ELF-1 (cell line): ENCODE data around the gene MYO1D.
"Not testable (repeated sequence)": the region's sequence is repeated elsewhere in the genome, so short reads cannot be mapped to it uniquely, and the experiment has no call there.

ENCODE experiments used
- DNase-seq: peaks from one replicate; pipeline ENCODE4 v3.0.0-alpha.2; 2016; ENCODE audit warnings: low read depth, low spot score

The MYO1D gene

GRCh38 chr17:32777436-32777835, 99.5 kb downstream of the MYO1D start:
- DNase-seq: no peak

- no peak for DNase-seq
Measured at GRCh38 chr17:32774695-32775084, 102.2 kb downstream of the MYO1D start.

DNA sequence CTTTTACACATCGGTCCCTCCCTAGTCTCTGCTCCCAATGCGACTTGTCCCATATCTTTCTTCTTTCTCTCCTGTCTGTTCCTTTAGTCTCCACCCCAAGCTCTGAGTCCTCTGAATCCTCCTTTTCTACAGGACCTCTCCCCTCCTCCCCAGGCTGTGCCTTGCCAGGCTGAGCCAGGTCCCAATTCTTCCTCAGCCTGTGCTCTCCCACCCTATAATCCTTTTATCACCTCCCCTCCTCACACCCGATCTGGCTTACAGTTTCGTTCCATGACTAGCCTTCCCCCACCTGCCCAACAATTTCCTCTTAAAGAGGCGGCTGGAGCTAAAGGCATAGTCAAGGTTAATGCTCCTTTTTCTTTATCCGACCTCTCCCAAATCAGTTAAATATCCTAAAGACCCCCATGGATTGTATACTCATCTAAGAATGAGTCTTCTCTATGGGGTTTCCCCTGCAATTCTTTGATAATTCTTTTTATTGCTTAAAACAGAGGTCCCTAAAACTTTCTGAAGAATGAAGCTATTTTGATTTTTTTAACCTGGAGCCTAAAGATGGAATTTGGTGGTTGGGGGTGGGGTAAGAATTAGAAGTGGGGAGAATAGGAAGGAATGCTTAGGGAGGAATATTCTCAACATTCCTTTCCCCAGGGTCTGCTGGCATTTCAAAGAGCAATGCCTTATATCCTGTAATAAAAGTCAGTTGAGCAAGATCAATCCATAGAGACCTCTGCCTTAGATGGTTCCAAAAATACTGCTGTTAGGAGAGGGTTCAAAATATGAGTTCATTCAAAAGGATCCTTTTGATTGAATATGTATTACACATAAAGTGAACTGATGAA, 102.8 kb downstream of the MYO1D start:
- peak; percentile 12 for DNase-seq

DNA sequence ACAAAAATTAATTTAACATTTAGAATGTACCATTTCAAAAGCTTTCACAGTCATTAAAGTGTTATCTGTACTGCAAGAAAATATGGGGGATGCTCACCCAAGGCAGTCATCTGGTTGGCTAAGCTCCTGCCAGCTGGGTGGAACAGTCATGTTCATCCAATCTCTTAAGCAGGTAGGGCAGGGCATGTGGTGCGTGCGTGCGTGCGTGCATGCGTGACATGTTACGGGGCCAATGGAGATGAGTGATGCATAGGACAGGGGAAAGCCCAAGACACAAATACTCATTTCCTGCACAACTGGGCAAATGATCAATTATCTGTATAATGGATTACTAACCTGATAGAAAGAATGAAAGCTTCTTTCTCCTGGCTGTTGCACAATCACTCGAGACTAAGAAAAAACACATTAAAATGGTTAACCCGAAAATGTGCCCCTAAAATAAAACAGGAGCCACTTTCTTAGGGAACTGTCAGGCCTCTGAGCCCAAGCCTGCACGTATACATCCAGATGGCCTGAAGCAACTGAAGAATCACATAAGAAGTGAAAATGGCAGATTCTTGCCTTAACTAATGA, 104.4 kb downstream of the MYO1D start:
- DNase-seq: no peak

DNA sequence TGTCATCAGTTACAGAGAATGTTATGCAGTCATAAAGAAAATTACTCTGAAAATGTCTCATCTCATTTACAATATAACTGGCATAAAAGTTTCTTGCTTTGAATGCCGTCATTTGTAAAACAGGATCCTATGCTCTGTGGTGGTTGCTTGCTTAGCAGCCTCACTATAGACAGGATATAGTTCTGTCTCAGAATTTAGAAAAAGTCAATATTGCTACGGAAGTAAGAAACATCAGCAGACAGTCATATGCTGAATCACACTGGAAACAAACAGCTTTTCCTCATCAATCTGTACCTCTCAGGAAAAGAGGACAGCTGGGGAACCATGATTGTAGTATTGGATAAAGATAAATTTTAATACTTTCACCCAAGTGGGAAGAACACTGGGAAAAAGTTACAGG, 105.5 kb downstream of the MYO1D start:
- no peak for DNase-seq

GRCh38 chr17:32769846-32770245, 107.1 kb downstream of the MYO1D start:
- no peak for DNase-seq

DNA sequence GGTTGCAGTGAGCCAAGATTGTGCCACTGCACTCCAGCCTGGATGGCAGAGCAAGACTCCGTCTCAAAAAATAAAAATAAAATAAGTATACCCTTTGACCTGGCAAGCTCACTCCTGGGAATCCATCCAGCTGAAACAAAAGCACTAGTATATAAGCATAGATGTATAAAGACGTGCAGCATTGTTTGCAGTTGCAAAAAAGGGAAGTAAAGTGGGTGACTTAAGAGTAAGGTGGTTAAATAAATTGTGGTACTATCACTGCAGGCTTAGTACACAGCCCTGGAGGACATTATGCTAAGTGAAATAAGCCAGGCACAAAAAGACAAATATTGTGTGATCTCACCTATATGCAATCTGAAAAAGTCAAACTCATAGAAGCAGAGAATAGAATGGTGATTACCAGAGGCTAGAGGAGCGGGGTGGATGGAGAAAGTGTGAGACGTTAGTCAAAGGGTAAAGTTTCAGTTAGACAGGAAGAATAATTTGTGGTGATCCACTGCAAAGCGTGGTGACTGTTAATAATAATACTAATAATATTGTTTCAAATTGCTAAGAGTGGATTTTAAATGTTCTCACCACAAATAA, 113.0 kb downstream of the MYO1D start:
- no peak for DNase-seq

GRCh38 chr17:32759476-32759875, 117.4 kb downstream of the MYO1D start:
- DNase-seq: no peak

- no peak for DNase-seq
Measured at GRCh38 chr17:32757963-32758362, 119.0 kb downstream of the MYO1D start.

GRCh38 chr17:32756696-32757095, 120.2 kb downstream of the MYO1D start:
- no peak for DNase-seq

- no peak for DNase-seq
Measured at GRCh38 chr17:32755045-32755805, 121.7 kb downstream of the MYO1D start.

DNA sequence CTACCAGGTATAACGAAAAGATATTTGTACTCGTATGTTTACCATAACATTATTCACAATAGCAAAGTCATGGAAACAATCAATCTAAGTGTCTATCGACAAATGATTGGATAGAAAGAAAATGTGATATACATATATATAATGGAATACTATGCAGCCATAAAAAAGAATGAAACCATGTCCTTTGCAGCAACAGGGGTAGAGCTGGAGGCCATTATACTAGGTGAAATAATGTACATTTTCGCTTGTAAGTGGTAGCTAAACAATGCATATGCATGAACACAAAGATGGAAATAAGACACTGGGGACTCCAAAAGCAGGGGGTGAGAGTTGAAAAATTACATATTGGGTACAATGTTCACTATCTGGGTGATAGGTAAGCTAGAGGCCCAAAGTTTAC, 124.0 kb downstream of the MYO1D start:
- no peak for DNase-seq

DNA sequence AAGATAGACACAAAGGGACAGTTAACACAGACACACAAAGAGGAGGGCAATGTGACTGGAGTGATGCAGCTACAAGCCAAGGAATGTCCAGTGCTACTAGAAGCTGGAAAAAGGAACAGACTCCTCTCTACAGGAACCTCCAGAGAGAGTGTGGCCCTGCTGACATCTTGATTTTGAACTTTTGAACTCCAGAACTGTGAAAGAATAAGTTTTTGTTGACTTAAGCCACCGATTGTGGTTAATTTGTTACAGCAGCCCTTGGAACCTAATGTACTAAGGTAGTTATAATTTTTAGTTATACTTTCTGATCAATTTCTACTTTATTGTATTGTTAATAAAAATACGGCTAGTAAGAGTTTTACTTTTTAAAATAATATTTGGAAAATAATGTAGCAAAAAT, 129.1 kb downstream of the MYO1D start:
- no peak for DNase-seq

- DNase-seq: no peak
Measured at GRCh38 chr17:32746698-32747097, 130.2 kb downstream of the MYO1D start.

GRCh38 chr17:32746280-32746679, 130.6 kb downstream of the MYO1D start:
- DNase-seq: no peak

DNA sequence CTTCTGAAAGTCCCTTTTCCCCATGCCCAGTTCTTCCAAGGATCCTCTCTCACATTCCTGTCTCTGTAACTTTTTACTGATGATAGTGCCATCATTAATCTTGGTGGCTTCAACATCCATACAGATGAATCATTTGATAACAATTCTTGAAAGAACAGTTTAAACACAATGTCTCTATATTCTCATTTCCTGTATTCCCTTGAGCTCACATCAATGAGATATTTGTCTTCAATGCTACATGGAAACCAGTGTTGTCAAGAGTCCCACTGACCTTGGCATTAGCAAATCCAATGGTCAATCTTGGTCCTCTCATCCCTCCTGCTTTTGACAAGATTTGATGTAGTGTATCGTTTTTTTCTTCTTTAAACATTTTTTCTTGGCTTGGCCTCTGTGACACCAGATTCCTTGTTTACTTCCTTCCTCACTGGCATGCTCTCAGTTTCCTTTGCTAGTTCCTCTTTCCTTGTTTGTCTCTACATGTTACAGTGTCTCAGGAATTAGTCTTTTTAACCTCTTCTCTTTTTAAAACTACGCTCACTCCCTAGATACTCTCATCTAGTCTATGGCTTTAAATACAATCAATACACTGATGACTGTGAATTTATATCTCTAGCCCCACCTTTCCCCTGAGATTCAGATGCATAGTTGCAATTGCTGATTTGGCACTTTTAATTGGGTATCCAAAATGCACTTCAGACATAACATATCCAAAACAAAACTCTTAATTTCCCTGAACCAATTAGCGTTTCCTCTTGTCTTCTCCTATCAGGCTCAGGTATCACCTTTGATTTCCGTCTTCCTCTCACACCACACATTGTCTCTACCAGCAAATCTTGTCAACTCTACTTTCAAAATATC, 134.0 kb downstream of the MYO1D start:
- DNase-seq: no peak

- DNase-seq: no peak
Measured at GRCh38 chr17:32741381-32741780, 135.5 kb downstream of the MYO1D start.

DNA sequence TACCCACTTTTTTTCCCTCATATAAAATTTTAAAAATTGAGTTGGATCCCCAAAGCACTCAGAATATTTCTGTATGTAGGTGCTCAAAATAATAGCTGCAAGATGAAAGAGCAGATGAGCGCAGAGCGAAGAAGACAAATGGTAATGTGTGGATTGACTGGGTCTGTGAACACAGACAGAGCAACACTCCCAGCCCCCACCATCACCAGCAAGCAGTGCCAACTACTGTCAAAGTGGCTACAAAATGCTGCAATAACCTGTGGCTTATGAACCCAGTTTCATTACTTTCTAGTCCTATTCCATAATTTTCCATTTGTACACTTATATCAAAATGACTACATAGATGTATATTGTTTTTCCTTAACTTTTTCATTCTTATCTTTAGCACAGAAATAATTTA, 137.2 kb downstream of the MYO1D start:
- no peak for DNase-seq

DNA sequence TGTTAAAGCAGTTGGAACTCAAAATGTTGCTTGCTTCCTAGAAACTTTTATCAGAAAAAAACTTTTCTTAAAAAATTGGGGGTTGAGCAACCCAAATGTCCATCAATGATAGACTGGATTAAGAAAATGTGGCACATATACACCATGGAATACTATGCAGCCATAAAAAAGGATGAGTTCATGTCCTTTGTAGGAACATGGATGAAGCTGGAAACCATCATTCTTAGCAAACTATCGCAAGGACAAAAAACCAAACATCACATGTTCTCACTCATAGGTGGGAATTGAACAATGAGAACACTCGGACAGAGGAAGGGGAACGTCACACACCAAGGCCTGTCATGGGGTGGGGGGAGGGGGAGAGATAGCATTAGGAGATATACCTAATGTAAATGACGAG, 137.8 kb downstream of the MYO1D start:
- DNase-seq: not testable (repeated sequence)

DNA sequence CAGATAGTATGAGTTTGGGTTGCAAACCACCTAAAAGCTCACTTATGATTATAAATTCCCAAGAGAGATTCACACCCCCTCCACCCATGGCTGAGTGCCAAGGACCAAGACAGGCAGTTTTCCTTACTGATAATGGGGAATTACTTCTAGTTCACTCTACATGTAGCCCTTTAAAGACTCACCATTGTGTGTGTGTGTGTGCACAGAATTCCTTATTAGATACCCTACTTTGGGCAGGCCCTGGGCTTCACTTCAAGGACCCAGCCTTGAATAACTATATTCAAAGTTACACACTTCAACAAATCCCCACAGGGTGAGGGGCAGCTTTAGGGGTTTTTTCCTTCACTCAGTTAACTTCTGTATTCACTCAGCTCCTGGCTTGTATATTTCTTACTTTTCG, 143.5 kb downstream of the MYO1D start:
- DNase-seq: no peak

DNA sequence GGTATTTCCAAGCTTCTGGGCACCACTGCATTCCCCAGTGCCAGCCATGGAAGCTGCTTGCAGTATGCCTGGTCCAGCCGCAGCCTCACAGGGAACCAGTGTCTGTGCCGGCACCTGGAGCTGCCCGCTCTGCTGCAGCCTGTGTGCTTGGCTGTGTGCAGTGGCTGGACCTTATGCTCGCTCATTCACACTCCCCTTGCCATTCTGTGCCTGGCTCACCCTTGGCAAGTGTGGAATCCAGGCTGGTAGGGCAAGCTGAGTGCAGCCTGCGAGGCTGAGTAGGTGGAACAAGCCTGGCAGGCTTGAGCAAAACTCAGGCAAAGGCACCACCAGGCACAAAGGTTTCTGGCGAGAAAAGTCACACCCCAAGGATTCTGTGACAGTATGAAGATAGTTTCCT, 144.0 kb downstream of the MYO1D start:
- DNase-seq: no peak

DNA sequence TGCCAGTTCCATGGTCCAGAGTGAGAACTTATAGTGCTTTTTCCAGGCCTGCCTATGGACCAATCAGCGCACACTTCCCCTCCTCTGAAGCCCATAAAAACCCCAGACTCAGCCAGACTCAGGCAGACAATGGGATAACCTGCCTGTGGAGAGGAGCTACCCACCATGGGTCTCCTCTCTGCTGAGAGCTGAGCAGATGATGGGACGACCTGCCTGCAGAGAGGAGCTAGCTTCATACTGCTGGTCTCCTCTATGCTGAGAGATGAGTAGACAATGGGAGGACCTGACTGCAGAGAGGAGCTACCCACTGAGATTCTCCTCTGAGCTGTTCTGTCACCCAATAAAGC, 144.7 kb downstream of the MYO1D start:
- DNase-seq: no peak
